Progenitor cell of endocrine pancreas (in vitro differentiated cells): Measurements from ENCODE around the gene TMEM187. TPM values are rescaled to one million over a fixed set of nuclear protein-coding genes. Genes with fewer than 3 reads are reported as not detected.

Experiments used
- DNase-seq: peaks from one replicate; pipeline ENCODE4 v3.0.0; 2021; ENCODE audit warnings: low spot score; ENCODE audit not compliant: unreplicated experiment
- H3K27ac Mint-ChIP-seq: 2 replicates; pipeline ENCODE4 v1.8.0; 2021; ENCODE audit warnings: mild to moderate bottlenecking, moderate library complexity, mixed read lengths
- H3K27me3 Mint-ChIP-seq: 2 replicates; pipeline ENCODE4 v1.8.0; 2021; ENCODE audit warnings: mixed read lengths
- H3K36me3 Mint-ChIP-seq: 2 replicates; pipeline ENCODE4 v1.8.0; 2022; ENCODE audit warnings: mixed read lengths; ENCODE audit not compliant: insufficient read depth
- H3K4me1 Mint-ChIP-seq: 2 replicates; pipeline ENCODE4 v1.8.0; 2021; ENCODE audit warnings: low read depth, mixed read lengths
- H3K4me3 Mint-ChIP-seq: 2 replicates; pipeline ENCODE4 v1.8.0; 2021; ENCODE audit warnings: low read depth, mild to moderate bottlenecking, moderate library complexity, mixed read lengths
- H3K9me3 Mint-ChIP-seq: 2 replicates; pipeline ENCODE4 v1.8.0; 2021; ENCODE audit warnings: low read depth, mixed read lengths
- CTCF ChIP-seq: fragments of 200-600 bp; sonication (generic); IDR thresholded peaks from one replicate; pipeline ENCODE4 v1.5.0; 2021; ENCODE audit warnings: antibody characterized with exemption, mild to moderate bottlenecking; ENCODE audit not compliant: unreplicated experiment
- total RNA-seq: library from RNA; stranded (reverse); gene quantifications from 2 replicates; pipeline ENCODE4 v1.2.1, GENCODE V29; 2021

The TMEM187 gene
- total RNA-seq, 1 donor from 2014 or later = 11.7 TPM

DNA sequence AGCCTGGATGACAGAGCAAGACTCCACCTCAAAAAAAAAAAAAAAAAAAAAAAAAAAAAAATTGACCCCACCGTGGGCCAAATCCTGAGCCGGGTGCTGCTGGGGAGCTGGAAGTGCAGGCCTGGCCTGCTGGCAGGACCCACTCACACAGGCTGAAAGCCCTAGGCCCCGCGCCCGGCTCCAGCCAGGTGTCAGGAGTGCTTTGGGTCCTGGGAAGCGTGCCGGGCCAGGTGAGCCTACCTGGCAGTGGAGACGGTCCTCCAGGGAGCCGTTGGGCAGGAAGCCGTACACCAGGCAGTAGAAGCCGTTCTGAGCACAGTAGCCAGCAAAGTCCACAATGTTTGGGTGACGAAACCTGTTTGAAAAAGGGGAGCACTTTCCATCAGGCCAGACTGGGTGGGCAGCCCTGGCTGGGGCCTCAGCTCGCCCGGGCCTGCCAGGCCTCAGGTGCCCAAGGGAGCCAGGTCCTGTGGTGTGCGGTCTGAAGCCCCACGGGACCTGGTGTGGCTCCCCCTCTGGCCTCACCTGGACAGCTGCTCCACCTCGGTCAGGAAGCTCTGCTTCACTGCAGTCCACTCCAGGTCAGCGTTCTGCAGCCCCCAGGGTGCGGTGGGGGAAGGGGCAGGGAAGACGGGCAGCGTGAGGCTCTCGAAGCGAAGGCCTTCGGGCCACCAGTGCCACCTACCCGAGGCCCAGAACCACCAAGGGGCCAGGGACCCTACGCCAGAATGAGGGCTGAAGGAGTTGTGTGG lies 45.4 kb downstream of the TMEM187 start:
- peak overlapping the region; percentile 40 for H3K4me3 Mint-ChIP-seq
- peaks cover under 1% of the 10 kb centered on the region for H3K9me3 Mint-ChIP-seq
- H3K4me1 Mint-ChIP-seq = peaks cover 15% of the 10 kb centered on the region
- DNase-seq = no peak
- H3K27me3 Mint-ChIP-seq = no peaks in the 10 kb centered on the region
- H3K36me3 Mint-ChIP-seq = peaks cover 4% of the 10 kb centered on the region
- no peak overlapping the region for H3K27ac Mint-ChIP-seq
- TF ChIP-seq CTCF = no peak

DNA sequence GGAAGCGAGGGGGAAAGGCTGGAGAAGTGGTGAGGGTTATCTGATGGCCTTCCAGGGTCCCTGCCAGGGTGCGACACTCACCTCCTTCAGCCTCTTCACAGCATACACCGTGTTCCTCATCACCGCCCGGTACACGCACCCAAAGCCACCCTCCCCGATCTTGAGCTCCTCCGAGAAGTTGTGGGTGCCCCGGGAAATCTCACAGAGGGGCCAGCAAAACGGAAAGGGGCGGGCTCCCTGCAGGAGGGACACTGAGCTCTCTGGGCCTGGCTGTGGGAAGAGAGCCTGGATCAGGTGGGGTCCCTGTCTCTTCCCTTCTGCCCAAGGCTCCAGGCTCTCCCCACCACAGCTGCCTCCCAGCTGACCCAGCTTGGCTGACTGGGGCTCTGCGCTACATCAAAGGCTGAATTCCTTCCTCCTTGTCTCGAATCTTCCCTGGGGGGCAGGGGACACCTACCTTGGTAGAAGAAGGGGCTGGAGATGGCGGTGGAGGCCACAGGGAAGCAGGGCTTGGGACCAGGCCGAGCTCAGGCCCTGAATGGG lies 46.0 kb downstream of the TMEM187 start:
- Mint-ChIP-seq H3K27ac (peak overlapping the region; percentile 78), H3K36me3 (peaks cover 4% of the 10 kb centered on the region), H3K4me3 (peak overlapping the region; percentile 78), H3K9me3 (peaks cover 4% of the 10 kb centered on the region), H3K4me1 (peaks cover 19% of the 10 kb centered on the region), H3K27me3 (no peaks in the 10 kb centered on the region)
- no peak for DNase-seq
- TF ChIP-seq CTCF = no peak

- Mint-ChIP-seq H3K27me3 (no peaks in the 10 kb centered on the region), H3K4me3 (peak overlapping the region; percentile 78), H3K27ac (peak overlapping the region; percentile 78), H3K36me3 (peaks cover 4% of the 10 kb centered on the region), H3K4me1 (peaks cover 19% of the 10 kb centered on the region), H3K9me3 (peaks cover 4% of the 10 kb centered on the region)
- DNase-seq = no peak
- no peak for TF ChIP-seq CTCF
Measured at GRCh38 chrX:154019061-154019621, 46.6 kb downstream of the TMEM187 start.

GRCh38 chrX:154019633-154020528 lies 47.3 kb downstream of the TMEM187 start, which contains the start of gene IRAK1:
Gene IRAK1 (minus strand): TSS chrX:154019902. CDS start chrX:154019812, 90 bp downstream.
- peak; percentile 27 for DNase-seq
- peak within 1 kb of the TSS; percentile 78 for H3K4me3 Mint-ChIP-seq

More at GRCh38 chrX:154019633-154020528, 47.3 kb downstream of the TMEM187 start, which contains the start of gene IRAK1:
- H3K27ac Mint-ChIP-seq = peak within 1 kb of the TSS; percentile 91
- no peaks in the 10 kb centered on the region for H3K27me3 Mint-ChIP-seq
- H3K4me1 Mint-ChIP-seq = peaks cover 19% of the 10 kb centered on the region
- H3K9me3 Mint-ChIP-seq = peaks cover 4% of the 10 kb centered on the region
- no peak for TF ChIP-seq CTCF
- H3K36me3 Mint-ChIP-seq = peaks cover 4% of the 10 kb centered on the region
